GM12878 (cell line): ENCODE measurements around the gene ZNF804B. TPM values are rescaled to one million over a fixed set of nuclear protein-coding genes. Genes with fewer than 3 reads are reported as not detected.
A peak's percentile ranks its signal among the peaks of the same experiment; 100 is the strongest.

Experiments
- ATAC-seq: fragments of 200-7000 bp; cut with Tn5 transposase; 3 replicates; pipeline ENCODE4 v1.9.1; 2020; ENCODE audit warnings: mild to moderate bottlenecking, moderate library complexity
- BruUV-seq: library from RNA; stranded (reverse); fragments of 400-500 nt; replicated peaks from 2 replicates; lab custom pipeline; 2021; lab: Mats Ljungman, UMichigan
- CTCF ChIA-PET: fragments of 300-600 bp; sonication (Branson Sonifier 250); formaldehyde crosslinking; extraction: SDS; loops from one replicate; lab custom pipeline; 2021; ENCODE audit warnings: inconsistent platforms; lab: Yijun Ruan, JAX
- POLR2A ChIA-PET: fragments of 350-600 bp; formaldehyde crosslinking; extraction: SDS; loops from one replicate; lab custom pipeline; 2021; ENCODE audit warnings: inconsistent platforms; lab: Charles Lee
- RAD21 ChIA-PET: fragments of 300-600 bp; sonication (Branson Sonifier 250); formaldehyde crosslinking; loops from one replicate; lab custom pipeline; 2023; ENCODE audit warnings: antibody characterized with exemption; ENCODE audit not compliant: unreplicated experiment; lab: Charles Lee
- SMC1A ChIA-PET: fragments of 300-600 bp; sonication (Branson Sonifier 250); formaldehyde crosslinking; loops from one replicate; lab custom pipeline; 2023; ENCODE audit not compliant: unreplicated experiment, uncharacterized antibody; lab: Charles Lee
- DNase-seq: peaks from one replicate; pipeline ENCODE4 v3.0.0-alpha.2; 2011; ENCODE audit warnings: low read depth, low spot score
- FAIRE-seq: peaks from 3 replicates; lab custom pipeline; 2011; peaks lifted over from hg19 to GRCh38; lab: Jason Lieb, UNC
- H2AFZ ChIP-seq: 2 replicates; pipeline ENCODE4 v1.6.0; 2011; ENCODE audit warnings: low read depth, low read length, control low read depth; ENCODE audit not compliant: control insufficient read depth
- H3K27ac ChIP-seq: 2 replicates; pipeline ENCODE4 v1.5.1; 2011; ENCODE audit warnings: control low read depth; ENCODE audit not compliant: control insufficient read depth, insufficient read depth
- H3K27me3 ChIP-seq, 2 experiments: replicated peaks in 1 of 2; 2 replicates each; pipeline versions ENCODE4 v1.6.0 to v1.6.1; 2011; ENCODE audit warnings: low read length in 1 of 2; ENCODE audit not compliant: control insufficient read depth in 2 of 2, insufficient read depth in 2 of 2
- H3K36me3 ChIP-seq, 2 experiments: 2 replicates each; pipeline ENCODE4 v1.5.1; 2011; ENCODE audit warnings: low read length in 1 of 2; ENCODE audit not compliant: control insufficient read depth in 2 of 2, insufficient read depth in 2 of 2
- H3K4me1 ChIP-seq: 2 replicates; pipeline ENCODE4 v1.6.1; 2011; ENCODE audit warnings: mild to moderate bottlenecking, low read length, moderate library complexity, mixed read lengths; ENCODE audit not compliant: control insufficient read depth, insufficient read depth
- H3K4me2 ChIP-seq: 2 replicates; pipeline ENCODE4 v1.6.0; 2011; ENCODE audit warnings: control low read depth; ENCODE audit not compliant: control insufficient read depth, insufficient read depth
- H3K4me3 ChIP-seq: fragments of 200-600 bp; sonication (generic); 2 replicates; pipeline ENCODE4 v1.5.1; 2016
- H3K79me2 ChIP-seq: 2 replicates; pipeline ENCODE4 v1.6.0; 2011; ENCODE audit warnings: low read length; ENCODE audit not compliant: control insufficient read depth, insufficient read depth
- H3K9ac ChIP-seq: 2 replicates; pipeline ENCODE4 v1.8.0; 2011; ENCODE audit warnings: low read length, control low read depth, mixed read lengths; ENCODE audit not compliant: control insufficient read depth, insufficient read depth
- H3K9me3 ChIP-seq: replicated peaks from 3 replicates; pipeline ENCODE4 v1.5.1; 2011; ENCODE audit warnings: mild to moderate bottlenecking, low read length; ENCODE audit not compliant: control insufficient read depth, insufficient read depth
- H4K20me1 ChIP-seq: 2 replicates; pipeline ENCODE4 v1.6.0; 2011; ENCODE audit not compliant: control insufficient read depth, insufficient read depth
- DPF2 ChIP-seq: fragments of 450-650 bp; IDR thresholded peaks from 2 replicates; pipeline ENCODE4 v1.6.1; 2017; ENCODE audit warnings: mild to moderate bottlenecking
- JUNB ChIP-seq: IDR thresholded peaks from 2 replicates; pipeline ENCODE4 v1.6.1; 2016; ENCODE audit warnings: antibody characterized with exemption, mild to moderate bottlenecking
- MTA2 ChIP-seq: fragments of 450-650 bp; IDR thresholded peaks from 2 replicates; pipeline ENCODE4 v1.6.1; 2016; ENCODE audit warnings: low read depth, mild to moderate bottlenecking, moderate library complexity
- MTA3 ChIP-seq: IDR thresholded peaks from 2 replicates; pipeline ENCODE4 v1.6.1; 2012; ENCODE audit warnings: low read length, inconsistent platforms, borderline replicate concordance
- PAX8 ChIP-seq: fragments of 450-650 bp; IDR thresholded peaks from 2 replicates; pipeline ENCODE4 v1.6.1; 2017; ENCODE audit warnings: mild to moderate bottlenecking, moderate library complexity
- TCF7 ChIP-seq: IDR thresholded peaks from 2 replicates; pipeline ENCODE4 v1.6.1; 2014; ENCODE audit warnings: antibody characterized with exemption, borderline replicate concordance
- ZNF207 ChIP-seq: fragments of 450-650 bp; IDR thresholded peaks from 2 replicates; pipeline ENCODE4 v1.6.1; 2014; ENCODE audit warnings: antibody characterized with exemption, mild to moderate bottlenecking, borderline replicate concordance
- ZNF24 ChIP-seq: fragments of 450-650 bp; IDR thresholded peaks from 2 replicates; pipeline ENCODE4 v1.6.1; 2017; ENCODE audit warnings: antibody characterized with exemption, mild to moderate bottlenecking
- WGBS: methylation state at CpG from one replicate; pipeline ENCODE4 v1.1.6; 2016; ENCODE audit warnings: low lambda C conversion rate; ENCODE audit not compliant: insufficient replicate concordance, insufficient coverage; ENCODE audit errors: missing lambda C conversion rate; 5-methylcytosine and 5-hydroxymethylcytosine counted together
- in situ Hi-C: fragments of 300-500 bp; cut with MboI; formaldehyde crosslinking; loops from 9 replicates; pipeline ENCODE4 v1.14.3; 2018; ENCODE audit warnings: mixed read lengths
- intact Hi-C: fragments of 100-400 bp; cut with micrococcal nuclease; formaldehyde crosslinking; loops from one replicate; pipeline ENCODE4 v1.14.2; 2022; ENCODE audit not compliant: unreplicated experiment
- polyA plus RNA-seq, 11 experiments: library from polyadenylated mRNA; depleted of rRNA in 4 of 11; unstranded in 6 of 11; stranded (reverse) in 5 of 11; fragments of >200 nt; fragmentation: Nextera tagmentation in 4 of 11; fragmentation: Illumina TruSeq in 1 of 11; extraction: Ambion mirVana in 4 of 11; extraction: Trizol in 1 of 11; gene quantifications; 1 replicate in 1 of 11; 2 replicates in 10 of 11; pipeline versions ENCODE4 v1.2.1 to v1.2.3, GENCODE V29; 2011 to 2016; ENCODE audit warnings: inconsistent platforms in 2 of 11, missing spikeins in 2 of 11, low read depth in 1 of 11
- total RNA-seq, 4 experiments: library from RNA; depleted of rRNA in 3 of 4; stranded (reverse); fragments of >200 nt in 3 of 4; fragmentation: Illumina TruSeq in 1 of 4; extraction: Trizol in 1 of 4; gene quantifications; 2 replicates each; pipeline versions ENCODE4 v1.2.1 to v1.2.3, GENCODE V29; 2013 to 2021
- TF ChIP-seq, protein P1 (sequence below): IDR thresholded peaks from 2 replicates; pipeline ENCODE4 v1.6.1; 2011; ENCODE audit warnings: borderline replicate concordance, low read depth, mild to moderate bottlenecking, moderate library complexity, low read length; ENCODE audit not compliant: insufficient read depth, poor library complexity, severe bottlenecking
- TF ChIP-seq, protein P2 (sequence below): IDR thresholded peaks from 2 replicates; pipeline ENCODE4 v1.6.1; 2012; ENCODE audit warnings: mild to moderate bottlenecking, low read depth, low read length

Gene ZNF804B
- total and polyA plus RNA-seq, 10 of the 15 experiments (the other 5 are each of a cell fraction or from before 2014, with no cell fraction given): not detected

GRCh38 chr7:88771417-88771816 is 11.9 kb downstream of the ZNF804B start:
- no peak overlapping the region for H3K4me2 ChIP-seq
- peak; percentile 90 for ATAC-seq
- ChIA-PET CTCF (interaction anchor here (0.9 to 1.4 kb wide), 2 partner anchors 225 to 247 kb away, joined by 3 read pairs; no protein-coding TSS in a partner anchor), SMC1A (interaction anchor here (0.6 to 1.3 kb wide), 5 partner anchors 10 to 372 kb away, joined by 3 to 4 read pairs (median 3); no protein-coding TSS in a partner anchor), RAD21 (no interaction called here), POLR2A (no interaction called here)
- no peaks in the 10 kb centered on the region for H3K79me2 ChIP-seq
- FAIRE-seq: no peak
- no peak overlapping the region for H3K27ac ChIP-seq
- DNase-seq: no peak
- no peaks in the 10 kb centered on the region for H3K27me3 ChIP-seq
- TF ChIP-seq TCF7: 0 out of 2 replicates have a peak, but pooled peaks have one; percentile 23
- TF ChIP-seq MTA2: peak; percentile 64
- TF ChIP-seq DPF2: no peak
- TF ChIP-seq, protein P1, sequence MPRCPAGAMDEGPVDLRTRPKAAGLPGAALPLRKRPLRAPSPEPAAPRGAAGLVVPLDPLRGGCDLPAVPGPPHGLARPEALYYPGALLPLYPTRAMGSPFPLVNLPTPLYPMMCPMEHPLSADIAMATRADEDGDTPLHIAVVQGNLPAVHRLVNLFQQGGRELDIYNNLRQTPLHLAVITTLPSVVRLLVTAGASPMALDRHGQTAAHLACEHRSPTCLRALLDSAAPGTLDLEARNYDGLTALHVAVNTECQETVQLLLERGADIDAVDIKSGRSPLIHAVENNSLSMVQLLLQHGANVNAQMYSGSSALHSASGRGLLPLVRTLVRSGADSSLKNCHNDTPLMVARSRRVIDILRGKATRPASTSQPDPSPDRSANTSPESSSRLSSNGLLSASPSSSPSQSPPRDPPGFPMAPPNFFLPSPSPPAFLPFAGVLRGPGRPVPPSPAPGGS: no peak
- TF ChIP-seq, protein P2, sequence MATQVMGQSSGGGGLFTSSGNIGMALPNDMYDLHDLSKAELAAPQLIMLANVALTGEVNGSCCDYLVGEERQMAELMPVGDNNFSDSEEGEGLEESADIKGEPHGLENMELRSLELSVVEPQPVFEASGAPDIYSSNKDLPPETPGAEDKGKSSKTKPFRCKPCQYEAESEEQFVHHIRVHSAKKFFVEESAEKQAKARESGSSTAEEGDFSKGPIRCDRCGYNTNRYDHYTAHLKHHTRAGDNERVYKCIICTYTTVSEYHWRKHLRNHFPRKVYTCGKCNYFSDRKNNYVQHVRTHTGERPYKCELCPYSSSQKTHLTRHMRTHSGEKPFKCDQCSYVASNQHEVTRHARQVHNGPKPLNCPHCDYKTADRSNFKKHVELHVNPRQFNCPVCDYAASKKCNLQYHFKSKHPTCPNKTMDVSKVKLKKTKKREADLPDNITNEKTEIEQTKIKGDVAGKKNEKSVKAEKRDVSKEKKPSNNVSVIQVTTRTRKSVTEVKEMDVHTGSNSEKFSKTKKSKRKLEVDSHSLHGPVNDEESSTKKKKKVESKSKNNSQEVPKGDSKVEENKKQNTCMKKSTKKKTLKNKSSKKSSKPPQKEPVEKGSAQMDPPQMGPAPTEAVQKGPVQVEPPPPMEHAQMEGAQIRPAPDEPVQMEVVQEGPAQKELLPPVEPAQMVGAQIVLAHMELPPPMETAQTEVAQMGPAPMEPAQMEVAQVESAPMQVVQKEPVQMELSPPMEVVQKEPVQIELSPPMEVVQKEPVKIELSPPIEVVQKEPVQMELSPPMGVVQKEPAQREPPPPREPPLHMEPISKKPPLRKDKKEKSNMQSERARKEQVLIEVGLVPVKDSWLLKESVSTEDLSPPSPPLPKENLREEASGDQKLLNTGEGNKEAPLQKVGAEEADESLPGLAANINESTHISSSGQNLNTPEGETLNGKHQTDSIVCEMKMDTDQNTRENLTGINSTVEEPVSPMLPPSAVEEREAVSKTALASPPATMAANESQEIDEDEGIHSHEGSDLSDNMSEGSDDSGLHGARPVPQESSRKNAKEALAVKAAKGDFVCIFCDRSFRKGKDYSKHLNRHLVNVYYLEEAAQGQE: no peak
- no peak for TF ChIP-seq ZNF207
- no peak for TF ChIP-seq MTA3
- TF ChIP-seq PAX8: no peak
- TF ChIP-seq JUNB: peak; percentile 47
- TF ChIP-seq ZNF24: peak; percentile 88
- H3K4me3 ChIP-seq: no peak overlapping the region
- intact Hi-C loops (no loop called here), in situ Hi-C loops (no loop called here)
- no peaks in the 10 kb centered on the region for H3K36me3 ChIP-seq
- WGBS: 0% methylated on average over 1 of the region's 1 CpG
- no peak overlapping the region for H2AFZ ChIP-seq
- no peaks in the 10 kb centered on the region for H3K4me1 ChIP-seq
- H4K20me1 ChIP-seq: no peaks in the 10 kb centered on the region
- no TSS peak for BruUV-seq
- H3K9ac ChIP-seq: no peak overlapping the region
- H3K9me3 ChIP-seq: no peaks in the 10 kb centered on the region
